ENCODE results near the gene SETD6. TPM values are rescaled to one million over a fixed set of nuclear protein-coding genes. Genes with fewer than 3 reads are reported as not detected.

The SETD6 gene
- total and polyA plus RNA-seq, 2 experiments from 2014 or later = 23.8 to 47.6 TPM

- H3K27ac ChIP-seq = peak overlapping the region; percentile 60
- H3K9me3 ChIP-seq (ENCODE audit: low read depth) = no peaks in the 10 kb centered on the region
- peaks cover 83% of the 10 kb centered on the region for H3K36me3 ChIP-seq
- no peaks in the 10 kb centered on the region for H3K4me1 ChIP-seq (ENCODE audit: low read depth)
- TF ChIP-seq CTCF (IDR thresholded peaks at IDR 0.05; ENCODE audit: low read depth, low read length) = no peak
- no peaks in the 10 kb centered on the region for H3K27me3 ChIP-seq
- peak in 1 of 2 donors; percentile 14 for DNase-seq (ENCODE audit: low read depth in 1 of 2, low spot score in 1 of 2)
- H3K4me3 ChIP-seq = no peak overlapping the region
Observed at GRCh38 chr16:58533751-58534470, 18.6 kb downstream of the SETD6 start.

DNA sequence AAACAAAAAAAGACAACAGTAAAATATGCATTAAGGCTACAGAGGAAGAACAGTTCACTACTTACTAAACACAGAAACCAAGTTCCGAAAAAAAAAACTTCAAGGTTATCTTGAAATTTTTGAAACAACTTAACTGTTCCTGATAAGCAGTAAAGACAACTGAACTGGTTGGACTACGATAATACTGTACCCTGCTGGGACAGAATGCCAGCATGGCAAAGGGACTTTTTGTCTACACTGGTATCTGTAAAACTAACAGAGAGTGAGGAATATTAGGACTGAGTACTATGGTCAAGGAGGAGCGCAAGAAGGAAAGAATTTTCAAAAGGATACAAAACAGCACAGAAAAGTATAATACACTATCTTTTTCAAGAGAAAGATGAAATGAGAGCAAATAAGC lies 19.8 kb downstream of the SETD6 start:
- Histone ChIP-seq H3K36me3 (peaks cover 91% of the 10 kb centered on the region), H3K27me3 (no peaks in the 10 kb centered on the region), H3K4me3 (no peak overlapping the region), H3K4me1 (ENCODE audit: low read depth) (no peaks in the 10 kb centered on the region), H3K27ac (no peak overlapping the region), H3K9me3 (ENCODE audit: low read depth) (no peaks in the 10 kb centered on the region)
- DNase-seq (ENCODE audit: low read depth in 1 of 2, low spot score in 1 of 2) = no peak
- TF ChIP-seq CTCF (IDR thresholded peaks at IDR 0.05; ENCODE audit: low read depth, low read length) = no peak

DNA sequence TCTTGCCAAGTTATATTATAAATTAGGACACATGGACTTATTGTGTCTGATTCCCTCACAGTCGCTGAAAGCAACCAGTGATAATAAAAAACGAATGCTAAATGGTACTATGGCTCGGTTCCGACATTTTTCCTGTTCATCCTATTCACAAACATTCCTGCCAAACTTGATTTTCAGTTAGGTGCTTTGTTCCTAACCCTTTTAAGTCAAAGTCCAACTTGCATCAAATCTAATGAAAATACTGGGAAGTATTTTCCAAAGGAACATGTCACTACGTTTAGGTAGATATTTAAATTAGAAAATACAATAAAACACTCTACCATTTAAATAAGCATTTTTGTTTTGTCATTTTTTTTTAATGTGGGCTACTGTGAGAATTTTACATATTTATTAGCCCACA lies 21.0 kb downstream of the SETD6 start:
- Histone ChIP-seq H3K36me3 (peaks cover 94% of the 10 kb centered on the region), H3K27me3 (no peaks in the 10 kb centered on the region), H3K27ac (no peak overlapping the region), H3K9me3 (ENCODE audit: low read depth) (no peaks in the 10 kb centered on the region), H3K4me1 (ENCODE audit: low read depth) (no peaks in the 10 kb centered on the region), H3K4me3 (no peak overlapping the region)
- no peak for DNase-seq (ENCODE audit: low read depth in 1 of 2, low spot score in 1 of 2)
- no peak for TF ChIP-seq CTCF (IDR thresholded peaks at IDR 0.05; ENCODE audit: low read depth, low read length)

DNA sequence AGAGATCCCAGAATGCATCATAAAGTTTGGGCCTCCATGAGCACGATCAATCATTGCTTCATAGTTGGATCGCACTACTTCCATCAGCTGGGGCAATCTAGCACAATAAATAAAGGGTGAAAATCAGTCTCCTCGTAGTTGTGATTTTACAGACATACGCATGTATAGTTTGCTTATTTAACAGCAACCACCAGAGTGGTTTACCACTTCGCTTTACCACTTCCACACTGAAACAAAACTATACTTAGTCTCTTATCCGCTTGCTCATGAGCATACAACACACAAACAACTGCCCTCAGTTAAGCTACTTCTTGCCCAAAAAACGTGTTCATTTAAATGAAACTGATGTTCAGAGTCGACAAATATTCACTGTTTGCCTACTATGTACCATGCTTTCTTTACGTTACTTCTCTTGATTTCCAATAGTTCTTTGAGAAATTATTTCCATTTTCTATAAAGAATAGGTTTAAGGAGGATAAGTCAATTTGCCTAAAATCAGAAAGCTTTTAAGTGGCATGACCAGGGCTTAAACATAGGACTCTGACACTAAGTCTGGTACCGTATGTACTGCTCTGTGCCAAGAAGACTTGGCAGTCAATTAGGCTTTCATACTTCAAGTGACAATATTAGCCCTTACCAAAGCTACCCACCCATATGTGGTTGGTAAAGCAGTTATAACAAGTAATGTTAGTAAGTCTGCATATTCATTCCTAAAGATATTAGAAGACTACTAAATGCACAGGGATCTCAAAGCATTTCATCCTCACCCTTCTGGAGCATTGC lies 22.0 kb downstream of the SETD6 start:
- TF ChIP-seq CTCF (IDR thresholded peaks at IDR 0.05; ENCODE audit: low read depth, low read length) = no peak
- H3K4me3 ChIP-seq = no peak overlapping the region
- peaks cover 94% of the 10 kb centered on the region for H3K36me3 ChIP-seq
- H3K27me3 ChIP-seq = no peaks in the 10 kb centered on the region
- DNase-seq (ENCODE audit: low read depth in 1 of 2, low spot score in 1 of 2) = no peak
- no peak overlapping the region for H3K27ac ChIP-seq
- no peaks in the 10 kb centered on the region for H3K4me1 ChIP-seq (ENCODE audit: low read depth)
- H3K9me3 ChIP-seq (ENCODE audit: low read depth) = no peaks in the 10 kb centered on the region

DNA sequence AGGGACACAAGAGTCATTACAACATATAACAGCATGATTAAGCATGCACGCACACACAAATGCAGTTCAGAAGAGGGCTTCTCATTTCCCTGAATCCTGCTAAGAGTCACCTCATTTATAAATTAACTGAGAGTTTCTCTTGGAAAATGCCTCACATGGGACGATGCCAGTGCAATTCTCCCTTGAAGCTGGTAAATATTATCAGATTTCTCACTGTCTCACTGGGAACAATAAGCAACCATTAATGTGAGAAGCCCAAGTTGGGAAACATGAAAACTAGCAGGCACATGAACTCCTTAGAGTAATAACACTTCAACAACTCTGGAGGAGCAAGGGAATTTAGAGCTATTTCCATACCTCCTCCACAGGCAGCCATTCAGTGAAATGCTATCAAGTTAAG lies 26.4 kb downstream of the SETD6 start:
- Histone ChIP-seq H3K27me3 (no peaks in the 10 kb centered on the region), H3K36me3 (peaks cover 99% of the 10 kb centered on the region), H3K27ac (no peak overlapping the region), H3K4me1 (ENCODE audit: low read depth) (no peaks in the 10 kb centered on the region), H3K9me3 (ENCODE audit: low read depth) (no peaks in the 10 kb centered on the region), H3K4me3 (no peak overlapping the region)
- no peak for TF ChIP-seq CTCF (IDR thresholded peaks at IDR 0.05; ENCODE audit: low read depth, low read length)
- no peak for DNase-seq (ENCODE audit: low read depth in 1 of 2, low spot score in 1 of 2)
